GM12878 (cell line): ENCODE results near the gene FIGLA. TPM values are rescaled to one million over a fixed set of nuclear protein-coding genes. Genes with fewer than 3 reads are reported as not detected.

ENCODE experiments used
- ATAC-seq: fragments of 200-7000 bp; cut with Tn5 transposase; 3 replicates; pipeline ENCODE4 v1.9.1; 2020; ENCODE audit warnings: mild to moderate bottlenecking, moderate library complexity
- BruUV-seq: library from RNA; stranded (reverse); fragments of 400-500 nt; replicated peaks from 2 replicates; lab custom pipeline; 2021; lab: Mats Ljungman, UMichigan
- CTCF ChIA-PET: fragments of 300-600 bp; sonication (Branson Sonifier 250); formaldehyde crosslinking; extraction: SDS; loops from one replicate; lab custom pipeline; 2021; ENCODE audit warnings: inconsistent platforms; lab: Yijun Ruan, JAX
- POLR2A ChIA-PET: fragments of 350-600 bp; formaldehyde crosslinking; extraction: SDS; loops from one replicate; lab custom pipeline; 2021; ENCODE audit warnings: inconsistent platforms; lab: Charles Lee
- RAD21 ChIA-PET: fragments of 300-600 bp; sonication (Branson Sonifier 250); formaldehyde crosslinking; loops from one replicate; lab custom pipeline; 2023; ENCODE audit warnings: antibody characterized with exemption; ENCODE audit not compliant: unreplicated experiment; lab: Charles Lee
- SMC1A ChIA-PET: fragments of 300-600 bp; sonication (Branson Sonifier 250); formaldehyde crosslinking; loops from one replicate; lab custom pipeline; 2023; ENCODE audit not compliant: unreplicated experiment, uncharacterized antibody; lab: Charles Lee
- DNase-seq: peaks from one replicate; pipeline ENCODE4 v3.0.0-alpha.2; 2011; ENCODE audit warnings: low read depth, low spot score
- FAIRE-seq: peaks from 3 replicates; lab custom pipeline; 2011; peaks lifted over from hg19 to GRCh38; lab: Jason Lieb, UNC
- H2AFZ ChIP-seq: 2 replicates; pipeline ENCODE4 v1.6.0; 2011; ENCODE audit warnings: low read depth, low read length, control low read depth; ENCODE audit not compliant: control insufficient read depth
- H3K27ac ChIP-seq: 2 replicates; pipeline ENCODE4 v1.5.1; 2011; ENCODE audit warnings: control low read depth; ENCODE audit not compliant: control insufficient read depth, insufficient read depth
- H3K27me3 ChIP-seq, 2 experiments: replicated peaks in 1 of 2; 2 replicates each; pipeline versions ENCODE4 v1.6.0 to v1.6.1; 2011; ENCODE audit warnings: low read length in 1 of 2; ENCODE audit not compliant: control insufficient read depth in 2 of 2, insufficient read depth in 2 of 2
- H3K36me3 ChIP-seq, 2 experiments: 2 replicates each; pipeline ENCODE4 v1.5.1; 2011; ENCODE audit warnings: low read length in 1 of 2; ENCODE audit not compliant: control insufficient read depth in 2 of 2, insufficient read depth in 2 of 2
- H3K4me1 ChIP-seq: 2 replicates; pipeline ENCODE4 v1.6.1; 2011; ENCODE audit warnings: mild to moderate bottlenecking, low read length, moderate library complexity, mixed read lengths; ENCODE audit not compliant: control insufficient read depth, insufficient read depth
- H3K4me2 ChIP-seq: 2 replicates; pipeline ENCODE4 v1.6.0; 2011; ENCODE audit warnings: control low read depth; ENCODE audit not compliant: control insufficient read depth, insufficient read depth
- H3K4me3 ChIP-seq: fragments of 200-600 bp; sonication (generic); 2 replicates; pipeline ENCODE4 v1.5.1; 2016
- H3K79me2 ChIP-seq: 2 replicates; pipeline ENCODE4 v1.6.0; 2011; ENCODE audit warnings: low read length; ENCODE audit not compliant: control insufficient read depth, insufficient read depth
- H3K9ac ChIP-seq: 2 replicates; pipeline ENCODE4 v1.8.0; 2011; ENCODE audit warnings: low read length, control low read depth, mixed read lengths; ENCODE audit not compliant: control insufficient read depth, insufficient read depth
- H3K9me3 ChIP-seq: replicated peaks from 3 replicates; pipeline ENCODE4 v1.5.1; 2011; ENCODE audit warnings: mild to moderate bottlenecking, low read length; ENCODE audit not compliant: control insufficient read depth, insufficient read depth
- H4K20me1 ChIP-seq: 2 replicates; pipeline ENCODE4 v1.6.0; 2011; ENCODE audit not compliant: control insufficient read depth, insufficient read depth
- CREM ChIP-seq: IDR thresholded peaks from 2 replicates; pipeline ENCODE4 v1.6.1; 2014; ENCODE audit warnings: antibody characterized with exemption, low read depth
- IRF3 ChIP-seq: fragments of 450-650 bp; IDR thresholded peaks from 2 replicates; pipeline ENCODE4 v1.6.1; 2014; ENCODE audit warnings: mild to moderate bottlenecking
- KAT2A ChIP-seq: conservative IDR thresholded peaks from 2 replicates; pipeline ENCODE4 v1.6.1; 2011; ENCODE audit warnings: low read depth, low read length; ENCODE audit not compliant: control insufficient read depth
- KLF5 ChIP-seq: fragments of 450-650 bp; IDR thresholded peaks from 2 replicates; pipeline ENCODE4 v1.6.1; 2014; ENCODE audit warnings: mild to moderate bottlenecking; ENCODE audit not compliant: partially characterized antibody
- POLR2AphosphoS2 ChIP-seq: IDR thresholded peaks from 2 replicates; pipeline ENCODE4 v1.6.1; 2011; ENCODE audit warnings: low read depth, mild to moderate bottlenecking, low read length, improper control_type of control experiment, moderate library complexity
- SMAD1 ChIP-seq: fragments of 450-650 bp; IDR thresholded peaks from 2 replicates; pipeline ENCODE4 v1.6.1; 2018; ENCODE audit warnings: mild to moderate bottlenecking, low read depth; ENCODE audit not compliant: partially characterized antibody
- TAF1 ChIP-seq: IDR thresholded peaks from 2 replicates; pipeline ENCODE4 v1.6.1; 2011; ENCODE audit warnings: mild to moderate bottlenecking, low read depth, low read length, borderline replicate concordance
- ZNF207 ChIP-seq: fragments of 450-650 bp; IDR thresholded peaks from 2 replicates; pipeline ENCODE4 v1.6.1; 2014; ENCODE audit warnings: antibody characterized with exemption, mild to moderate bottlenecking, borderline replicate concordance
- ZNF24 ChIP-seq: fragments of 450-650 bp; IDR thresholded peaks from 2 replicates; pipeline ENCODE4 v1.6.1; 2017; ENCODE audit warnings: antibody characterized with exemption, mild to moderate bottlenecking
- WGBS: methylation state at CpG from one replicate; pipeline ENCODE4 v1.1.6; 2016; ENCODE audit warnings: low lambda C conversion rate; ENCODE audit not compliant: insufficient replicate concordance, insufficient coverage; ENCODE audit errors: missing lambda C conversion rate; 5-methylcytosine and 5-hydroxymethylcytosine counted together
- in situ Hi-C: fragments of 300-500 bp; cut with MboI; formaldehyde crosslinking; loops from 9 replicates; pipeline ENCODE4 v1.14.3; 2018; ENCODE audit warnings: mixed read lengths
- intact Hi-C: fragments of 100-400 bp; cut with micrococcal nuclease; formaldehyde crosslinking; loops from one replicate; pipeline ENCODE4 v1.14.2; 2022; ENCODE audit not compliant: unreplicated experiment
- polyA plus RNA-seq, 11 experiments: library from polyadenylated mRNA; depleted of rRNA in 4 of 11; unstranded in 6 of 11; stranded (reverse) in 5 of 11; fragments of >200 nt; fragmentation: Nextera tagmentation in 4 of 11; fragmentation: Illumina TruSeq in 1 of 11; extraction: Ambion mirVana in 4 of 11; extraction: Trizol in 1 of 11; gene quantifications; 1 replicate in 1 of 11; 2 replicates in 10 of 11; pipeline versions ENCODE4 v1.2.1 to v1.2.3, GENCODE V29; 2011 to 2016; ENCODE audit warnings: inconsistent platforms in 2 of 11, missing spikeins in 2 of 11, low read depth in 1 of 11
- total RNA-seq, 4 experiments: library from RNA; depleted of rRNA in 3 of 4; stranded (reverse); fragments of >200 nt in 3 of 4; fragmentation: Illumina TruSeq in 1 of 4; extraction: Trizol in 1 of 4; gene quantifications; 2 replicates each; pipeline versions ENCODE4 v1.2.1 to v1.2.3, GENCODE V29; 2013 to 2021

Gene FIGLA
- total and polyA plus RNA-seq, 10 of the 15 experiments (the other 5 are each of a cell fraction or from before 2014, with no cell fraction given) = not detected

- intact Hi-C loops (no loop called here), in situ Hi-C loops (no loop called here)
- H2AFZ ChIP-seq = no peak overlapping the region
- H3K9me3 ChIP-seq = no peaks in the 10 kb centered on the region
- WGBS = 0% methylated on average over 5 of the region's 5 CpGs
- H4K20me1 ChIP-seq = no peaks in the 10 kb centered on the region
- CTCF ChIA-PET = no interaction called here
- peaks cover 2 to 5% of the 10 kb centered on the region in 2 experiments for H3K27me3 ChIP-seq
- no peaks in the 10 kb centered on the region for H3K36me3 ChIP-seq
- ATAC-seq (no peak), FAIRE-seq (no peak), DNase-seq (no peak)
- no peak overlapping the region for H3K4me2 ChIP-seq
- TF ChIP-seq ZNF24 = no peak
- no TSS peak for BruUV-seq
- no peak overlapping the region for H3K4me3 ChIP-seq
- no peak overlapping the region for H3K9ac ChIP-seq
- RAD21 ChIA-PET = no interaction called here
- no peak overlapping the region for H3K27ac ChIP-seq
- no peaks in the 10 kb centered on the region for H3K79me2 ChIP-seq
- no peaks in the 10 kb centered on the region for H3K4me1 ChIP-seq
- POLR2A ChIA-PET = no interaction called here
- SMC1A ChIA-PET = no interaction called here
Observed at GRCh38 chr2:70830366-70830765, 39.9 kb upstream of the FIGLA start.

- BruUV-seq = no TSS peak
- H3K4me3 ChIP-seq = no peak overlapping the region
- no peak for TF ChIP-seq TAF1
- no peak for TF ChIP-seq IRF3
- TF ChIP-seq KLF5 = no peak
- no peak for TF ChIP-seq CREM
- TF ChIP-seq KAT2A = no peak
- TF ChIP-seq SMAD1 = no peak
- TF ChIP-seq ZNF207 = no peak
- no peak for TF ChIP-seq POLR2AphosphoS2
- TF ChIP-seq ZNF24 = no peak
- TF ChIP-seq, all 136 proteins: peak for 0
- ChIA-PET CTCF (no interaction called here), SMC1A (no interaction called here), POLR2A (no interaction called here), RAD21 (no interaction called here)
- Histone ChIP-seq H3K9ac (no peak overlapping the region), H2AFZ (no peak overlapping the region), H4K20me1 (no peaks in the 10 kb centered on the region), H3K27me3 (peaks cover 2 to 5% of the 10 kb centered on the region in 2 experiments), H3K27ac (no peak overlapping the region), H3K4me2 (no peak overlapping the region), H3K9me3 (no peaks in the 10 kb centered on the region), H3K36me3 (no peaks in the 10 kb centered on the region), H3K79me2 (no peaks in the 10 kb centered on the region), H3K4me1 (no peaks in the 10 kb centered on the region)
- in situ Hi-C loops = no loop called here
- intact Hi-C loops = no loop called here
- ATAC-seq (no peak), FAIRE-seq (no peak), DNase-seq (no peak)
- 5% methylated on average over 1 of the region's 1 CpG for WGBS
Observed at GRCh38 chr2:70829916-70830315, 39.5 kb upstream of the FIGLA start.
